ENCODE measurements around the gene ANTKMT.

Gene ANTKMT

DNA sequence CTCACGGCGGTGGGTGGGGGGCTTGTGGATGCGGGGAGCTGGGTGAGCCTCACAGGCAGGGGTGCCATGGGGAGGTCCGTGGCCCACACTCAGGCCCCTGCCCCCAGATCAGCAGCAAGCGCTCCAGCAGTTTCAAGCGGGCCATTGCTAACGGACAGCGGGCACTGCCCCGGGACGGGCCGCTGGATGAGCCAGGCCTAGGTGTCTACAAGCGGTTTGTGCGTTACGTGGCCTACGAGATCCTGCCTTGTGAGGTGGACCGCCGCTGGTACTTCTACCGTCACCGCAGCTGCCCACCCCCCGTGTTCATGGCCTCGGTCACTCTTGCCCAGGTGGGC is 44.4 kb upstream of the ANTKMT start:
- Histone ChIP-seq H3K36me3 (ENCODE audit: control insufficient read depth in 5 of 5, insufficient read depth in 5 of 5, low read length in 5 of 5) (peaks cover 0 to 28% (median 24%) of the 10 kb centered on the region in 5 donors), H3K4me3 (ENCODE audit: low read depth in 1 of 5, low read length in 5 of 5) (no peak overlapping the region), H3K27me3 (ENCODE audit: control insufficient read depth in 5 of 5, insufficient read depth in 4 of 5, low read length in 5 of 5) (peaks cover 0 to 4% (median 0%) of the 10 kb centered on the region in 5 donors), H3K4me1 (ENCODE audit: control insufficient read depth in 5 of 5, insufficient read depth in 5 of 5, low read length in 5 of 5) (peaks cover 2 to 39% (median 33%) of the 10 kb centered on the region in 5 donors), H3K27ac (ENCODE audit: low read depth, low read length) (no peak overlapping the region), H3K9ac (ENCODE audit: low read length in 5 of 5) (no peak overlapping the region), H3K9me3 (ENCODE audit: control insufficient read depth in 5 of 5, low read length in 5 of 5) (no peaks in the 10 kb centered on the region)

DNA sequence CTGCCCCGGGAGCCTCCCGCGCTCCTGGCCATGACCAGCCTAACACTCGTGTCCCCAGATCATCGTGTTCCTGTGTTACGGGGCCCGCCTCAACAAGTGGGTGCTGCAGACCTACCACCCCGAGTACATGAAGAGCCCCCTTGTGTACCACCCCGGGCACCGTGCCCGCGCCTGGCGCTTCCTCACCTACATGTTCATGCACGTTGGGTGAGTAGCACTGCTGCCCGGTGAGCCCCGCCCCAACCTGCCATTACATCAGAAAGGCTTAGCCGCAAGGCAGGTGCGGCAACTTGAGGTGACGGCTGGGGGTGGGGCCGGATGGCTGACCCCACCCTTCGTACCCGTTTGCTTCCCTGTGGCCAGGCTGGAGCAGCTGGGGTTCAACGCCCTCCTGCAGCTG is 44.0 kb upstream of the ANTKMT start:
- H3K36me3 ChIP-seq (ENCODE audit: control insufficient read depth in 5 of 5, insufficient read depth in 5 of 5, low read length in 5 of 5) = peaks cover 0 to 28% (median 24%) of the 10 kb centered on the region in 5 donors
- no peak overlapping the region for H3K4me3 ChIP-seq (ENCODE audit: low read depth in 1 of 5, low read length in 5 of 5)
- no peaks in the 10 kb centered on the region for H3K9me3 ChIP-seq (ENCODE audit: control insufficient read depth in 5 of 5, low read length in 5 of 5)
- no peak overlapping the region for H3K27ac ChIP-seq (ENCODE audit: low read depth, low read length)
- peaks cover 4 to 43% (median 36%) of the 10 kb centered on the region in 5 donors for H3K4me1 ChIP-seq (ENCODE audit: control insufficient read depth in 5 of 5, insufficient read depth in 5 of 5, low read length in 5 of 5)
- H3K9ac ChIP-seq (ENCODE audit: low read length in 5 of 5) = no peak overlapping the region
- peaks cover 0 to 4% (median 0%) of the 10 kb centered on the region in 5 donors for H3K27me3 ChIP-seq (ENCODE audit: control insufficient read depth in 5 of 5, insufficient read depth in 4 of 5, low read length in 5 of 5)

DNA sequence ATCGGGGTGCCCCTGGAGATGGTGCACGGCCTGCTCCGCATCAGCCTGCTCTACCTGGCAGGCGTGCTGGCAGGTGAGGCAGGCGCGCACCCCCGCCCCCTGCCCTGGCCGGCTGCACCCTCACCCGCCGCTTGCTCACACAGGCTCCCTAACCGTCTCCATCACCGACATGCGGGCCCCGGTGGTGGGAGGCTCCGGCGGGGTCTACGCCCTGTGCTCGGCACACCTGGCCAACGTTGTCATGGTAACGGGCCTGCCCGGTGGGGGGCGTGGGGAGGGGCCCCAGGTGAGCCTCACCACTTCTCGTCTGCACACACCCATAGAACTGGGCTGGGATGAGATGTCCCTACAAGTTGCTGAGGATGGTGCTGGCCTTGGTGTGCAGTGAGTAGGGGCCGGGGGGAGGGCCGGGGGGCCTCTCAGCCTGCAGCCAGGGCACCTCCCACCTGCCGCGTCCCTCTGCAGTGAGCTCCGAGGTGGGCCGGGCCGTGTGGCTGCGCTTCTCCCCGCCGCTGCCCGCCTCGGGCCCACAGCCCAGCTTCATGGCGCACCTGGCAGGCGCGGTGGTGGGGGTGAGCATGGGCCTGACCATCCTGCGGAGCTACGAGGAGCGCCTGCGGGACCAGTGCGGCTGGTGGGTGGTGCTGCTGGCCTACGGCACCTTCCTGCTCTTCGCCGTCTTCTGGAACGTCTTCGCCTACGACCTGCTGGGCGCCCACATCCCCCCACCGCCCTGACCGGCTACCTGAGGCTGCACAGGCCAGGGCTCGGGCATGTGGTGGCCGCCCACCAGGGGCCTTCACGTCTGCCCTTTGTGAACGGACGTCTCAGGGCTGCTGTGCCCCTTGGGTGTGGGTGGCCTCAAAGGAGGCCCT is 43.4 kb upstream of the ANTKMT start:
- no peak overlapping the region for H3K9ac ChIP-seq (ENCODE audit: low read length in 5 of 5)
- peaks cover 0 to 4% (median 0%) of the 10 kb centered on the region in 5 donors for H3K27me3 ChIP-seq (ENCODE audit: control insufficient read depth in 5 of 5, insufficient read depth in 4 of 5, low read length in 5 of 5)
- H3K27ac ChIP-seq (ENCODE audit: low read depth, low read length) = no peak overlapping the region
- peaks cover 0 to 28% (median 24%) of the 10 kb centered on the region in 5 donors for H3K36me3 ChIP-seq (ENCODE audit: control insufficient read depth in 5 of 5, insufficient read depth in 5 of 5, low read length in 5 of 5)
- H3K4me1 ChIP-seq (ENCODE audit: control insufficient read depth in 5 of 5, insufficient read depth in 5 of 5, low read length in 5 of 5) = peaks cover 4 to 49% (median 43%) of the 10 kb centered on the region in 5 donors
- no peak overlapping the region for H3K4me3 ChIP-seq (ENCODE audit: low read depth in 1 of 5, low read length in 5 of 5)
- no peaks in the 10 kb centered on the region for H3K9me3 ChIP-seq (ENCODE audit: control insufficient read depth in 5 of 5, low read length in 5 of 5)

DNA sequence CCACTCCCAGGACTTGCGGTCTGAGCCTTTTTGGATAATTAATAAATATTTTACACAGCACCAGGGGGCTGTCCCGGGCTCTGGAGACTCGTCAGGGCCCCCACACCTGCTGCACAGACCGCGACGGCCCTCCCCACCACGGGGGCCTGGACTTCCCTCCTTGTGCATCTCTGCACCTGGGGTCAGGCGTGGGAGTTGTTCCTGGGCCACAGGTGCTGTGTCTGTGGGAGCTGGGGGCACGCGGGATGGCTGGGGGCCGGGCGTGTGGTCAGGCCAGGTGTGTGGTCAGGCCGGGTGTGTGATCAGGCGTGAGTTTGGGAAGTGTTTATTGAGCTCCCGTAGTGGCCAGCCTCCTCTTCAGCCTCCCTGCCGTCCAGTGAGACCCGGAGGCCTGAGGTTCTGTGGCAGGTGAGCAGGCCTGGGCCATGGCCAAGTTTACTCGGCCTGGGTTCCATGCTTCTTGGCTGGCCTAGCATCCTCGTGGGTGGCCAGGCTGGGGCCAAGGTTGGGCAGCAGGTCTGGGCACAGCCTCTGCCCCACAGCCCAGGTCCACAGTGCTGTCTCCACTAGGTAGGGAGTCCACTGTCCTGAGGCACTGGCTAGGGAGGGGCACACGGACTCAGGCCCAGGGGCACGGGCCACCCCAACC is 42.6 kb upstream of the ANTKMT start:
- peaks cover 4 to 57% (median 50%) of the 10 kb centered on the region in 5 donors for H3K4me1 ChIP-seq (ENCODE audit: control insufficient read depth in 5 of 5, insufficient read depth in 5 of 5, low read length in 5 of 5)
- H3K9ac ChIP-seq (ENCODE audit: low read length in 5 of 5) = no peak overlapping the region
- no peak overlapping the region for H3K4me3 ChIP-seq (ENCODE audit: low read depth in 1 of 5, low read length in 5 of 5)
- peaks cover 0 to 28% (median 21%) of the 10 kb centered on the region in 5 donors for H3K36me3 ChIP-seq (ENCODE audit: control insufficient read depth in 5 of 5, insufficient read depth in 5 of 5, low read length in 5 of 5)
- no peaks in the 10 kb centered on the region for H3K9me3 ChIP-seq (ENCODE audit: control insufficient read depth in 5 of 5, low read length in 5 of 5)
- no peak overlapping the region for H3K27ac ChIP-seq (ENCODE audit: low read depth, low read length)
- H3K27me3 ChIP-seq (ENCODE audit: control insufficient read depth in 5 of 5, insufficient read depth in 4 of 5, low read length in 5 of 5) = peaks cover 0 to 4% (median 0%) of the 10 kb centered on the region in 5 donors

DNA sequence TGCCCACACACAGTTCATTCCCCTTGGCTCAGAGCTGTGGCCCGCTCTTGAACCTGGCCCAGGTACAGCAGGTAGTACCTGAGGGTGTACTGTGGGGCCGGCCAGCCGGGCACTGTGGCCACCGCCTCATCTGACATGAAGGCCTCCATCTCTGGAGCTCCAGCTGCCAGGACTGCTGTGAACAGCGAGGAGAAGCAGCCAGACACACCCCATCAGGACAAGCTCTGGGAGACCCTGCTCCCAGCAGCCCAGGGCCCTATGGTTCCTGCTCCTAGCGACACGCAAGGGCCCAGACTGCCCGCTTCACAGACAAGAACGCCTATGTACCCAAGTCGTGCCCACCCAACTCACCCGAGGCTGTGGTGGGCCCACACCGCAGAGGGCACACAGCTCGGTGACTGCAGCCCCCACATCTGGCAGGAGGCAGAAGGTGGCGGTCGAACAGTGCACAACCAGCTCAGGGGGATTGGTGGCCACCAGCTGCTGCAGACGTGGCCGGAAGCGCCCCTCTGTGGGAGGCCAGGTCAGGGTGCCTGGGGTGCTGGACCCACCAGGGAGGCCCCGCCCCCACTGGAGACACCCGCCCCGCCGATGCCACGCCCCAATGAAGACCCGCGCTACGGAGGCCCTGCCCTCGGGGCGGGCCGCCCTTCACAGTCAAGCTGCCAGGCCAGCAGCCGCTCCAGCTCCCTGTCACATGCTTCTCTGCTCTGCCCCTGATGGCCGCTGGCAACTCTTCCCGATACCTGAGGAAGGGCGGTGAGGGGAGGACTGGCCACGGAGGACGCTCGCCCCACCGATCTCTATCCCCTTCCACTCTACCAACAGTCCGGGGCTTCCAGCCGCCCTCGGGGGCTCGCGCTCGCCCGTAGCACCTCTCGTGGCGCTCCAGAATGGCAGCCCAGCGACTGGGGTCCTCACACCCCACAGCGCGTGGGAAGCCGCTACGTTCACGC is 41.8 kb upstream of the ANTKMT start:
- Histone ChIP-seq H3K9me3 (ENCODE audit: control insufficient read depth in 5 of 5, low read length in 5 of 5) (no peaks in the 10 kb centered on the region), H3K4me1 (ENCODE audit: control insufficient read depth in 5 of 5, insufficient read depth in 5 of 5, low read length in 5 of 5) (peaks cover 4 to 63% (median 56%) of the 10 kb centered on the region in 5 donors), H3K4me3 (ENCODE audit: low read depth in 1 of 5, low read length in 5 of 5) (peak overlapping the region in 4 of 5 donors; percentile 56 to 73 (median 64)), H3K36me3 (ENCODE audit: control insufficient read depth in 5 of 5, insufficient read depth in 5 of 5, low read length in 5 of 5) (peaks cover 0 to 20% (median 16%) of the 10 kb centered on the region in 5 donors), H3K27me3 (ENCODE audit: control insufficient read depth in 5 of 5, insufficient read depth in 4 of 5, low read length in 5 of 5) (peaks cover 0 to 4% (median 0%) of the 10 kb centered on the region in 5 donors), H3K27ac (ENCODE audit: low read depth, low read length) (no peak overlapping the region), H3K9ac (ENCODE audit: low read length in 5 of 5) (peak overlapping the region in 1 of 5 donors; percentile 69)

DNA sequence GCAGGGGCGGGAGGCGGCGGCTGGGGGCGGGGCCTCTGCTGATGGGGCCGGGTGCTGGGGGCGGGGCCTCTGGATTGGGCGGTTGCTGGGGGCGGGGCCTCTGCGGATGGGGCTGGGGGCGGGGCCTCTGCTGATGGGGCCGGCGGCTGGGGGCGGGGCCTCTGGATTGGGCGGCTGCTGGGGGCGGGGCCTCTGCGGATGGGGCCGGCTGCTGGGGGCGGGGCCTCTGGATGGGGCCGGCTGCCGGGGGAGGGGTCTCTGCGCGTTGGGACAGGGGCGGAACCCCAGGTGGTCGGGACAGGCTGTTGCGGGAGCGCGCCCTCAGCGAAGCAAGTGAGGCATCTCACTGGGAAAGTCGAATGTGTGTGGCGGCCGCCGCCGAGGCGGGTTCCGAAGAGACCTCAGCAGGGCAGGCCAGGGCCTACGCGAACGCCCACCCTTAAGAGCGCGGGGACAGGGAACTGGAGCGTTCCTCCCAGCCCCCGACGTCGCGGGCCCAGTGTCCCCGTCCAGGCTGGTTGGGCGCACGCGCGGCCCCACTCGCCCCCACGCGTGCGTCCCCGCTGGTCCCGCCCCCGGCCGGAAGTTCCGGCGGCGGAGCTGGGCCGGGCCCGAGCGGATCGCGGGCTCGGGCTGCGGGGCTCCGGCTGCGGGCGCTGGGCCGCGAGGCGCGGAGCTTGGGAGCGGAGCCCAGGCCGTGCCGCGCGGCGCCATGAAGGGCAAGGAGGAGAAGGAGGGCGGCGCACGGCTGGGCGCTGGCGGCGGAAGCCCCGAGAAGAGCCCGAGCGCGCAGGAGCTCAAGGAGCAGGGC is 40.9 kb upstream of the ANTKMT start, which contains the start of gene STUB1:
Gene STUB1, plus strand, starts transcription at position 597 of the 811 bp plus-strand sequence. Its CDS starts 116 bp downstream, at position 713.
- Histone ChIP-seq H3K4me1 (ENCODE audit: control insufficient read depth in 5 of 5, insufficient read depth in 5 of 5, low read length in 5 of 5) (peaks cover 4 to 68% (median 56%) of the 10 kb centered on the region in 5 donors), H3K36me3 (ENCODE audit: control insufficient read depth in 5 of 5, insufficient read depth in 5 of 5, low read length in 5 of 5) (peaks cover 0 to 19% (median 16%) of the 10 kb centered on the region in 5 donors), H3K9me3 (ENCODE audit: control insufficient read depth in 5 of 5, low read length in 5 of 5) (no peaks in the 10 kb centered on the region), H3K9ac (ENCODE audit: low read length in 5 of 5) (peak within 1 kb of the TSS in 4 of 5 donors; percentile 84 to 90 (median 86)), H3K27ac (ENCODE audit: low read depth, low read length) (peak within 1 kb of the TSS; percentile 62), H3K4me3 (ENCODE audit: low read depth in 1 of 5, low read length in 5 of 5) (peak within 1 kb of the TSS; percentile 59 to 78 (median 75)), H3K27me3 (ENCODE audit: control insufficient read depth in 5 of 5, insufficient read depth in 4 of 5, low read length in 5 of 5) (peaks cover 0 to 4% (median 0%) of the 10 kb centered on the region in 5 donors)

DNA sequence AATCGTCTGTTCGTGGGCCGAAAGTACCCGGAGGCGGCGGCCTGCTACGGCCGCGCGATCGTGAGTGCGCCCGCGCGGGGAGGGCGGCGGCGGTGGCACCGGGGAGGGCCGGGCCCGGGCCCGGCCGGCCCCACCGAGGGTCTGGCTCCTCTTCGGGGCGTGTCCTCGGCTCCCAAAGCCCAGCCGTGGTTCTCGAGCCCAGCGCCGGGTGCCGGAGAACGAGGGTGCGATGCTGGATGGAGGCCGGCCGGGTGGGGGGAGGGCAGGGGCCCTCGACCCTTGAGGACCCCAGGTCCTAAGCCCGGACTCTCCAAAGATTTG is 40.4 kb upstream of the ANTKMT start:
- peaks cover 0 to 19% (median 16%) of the 10 kb centered on the region in 5 donors for H3K36me3 ChIP-seq (ENCODE audit: control insufficient read depth in 5 of 5, insufficient read depth in 5 of 5, low read length in 5 of 5)
- no peaks in the 10 kb centered on the region for H3K9me3 ChIP-seq (ENCODE audit: control insufficient read depth in 5 of 5, low read length in 5 of 5)
- H3K9ac ChIP-seq (ENCODE audit: low read length in 5 of 5) = peak overlapping the region in 4 of 5 donors; percentile 84 to 90 (median 86)
- peak overlapping the region; percentile 59 to 78 (median 75) for H3K4me3 ChIP-seq (ENCODE audit: low read depth in 1 of 5, low read length in 5 of 5)
- H3K27me3 ChIP-seq (ENCODE audit: control insufficient read depth in 5 of 5, insufficient read depth in 4 of 5, low read length in 5 of 5) = peaks cover 0 to 4% (median 0%) of the 10 kb centered on the region in 5 donors
- H3K27ac ChIP-seq (ENCODE audit: low read depth, low read length) = peak overlapping the region; percentile 62
- H3K4me1 ChIP-seq (ENCODE audit: control insufficient read depth in 5 of 5, insufficient read depth in 5 of 5, low read length in 5 of 5) = peaks cover 4 to 69% (median 57%) of the 10 kb centered on the region in 5 donors

DNA sequence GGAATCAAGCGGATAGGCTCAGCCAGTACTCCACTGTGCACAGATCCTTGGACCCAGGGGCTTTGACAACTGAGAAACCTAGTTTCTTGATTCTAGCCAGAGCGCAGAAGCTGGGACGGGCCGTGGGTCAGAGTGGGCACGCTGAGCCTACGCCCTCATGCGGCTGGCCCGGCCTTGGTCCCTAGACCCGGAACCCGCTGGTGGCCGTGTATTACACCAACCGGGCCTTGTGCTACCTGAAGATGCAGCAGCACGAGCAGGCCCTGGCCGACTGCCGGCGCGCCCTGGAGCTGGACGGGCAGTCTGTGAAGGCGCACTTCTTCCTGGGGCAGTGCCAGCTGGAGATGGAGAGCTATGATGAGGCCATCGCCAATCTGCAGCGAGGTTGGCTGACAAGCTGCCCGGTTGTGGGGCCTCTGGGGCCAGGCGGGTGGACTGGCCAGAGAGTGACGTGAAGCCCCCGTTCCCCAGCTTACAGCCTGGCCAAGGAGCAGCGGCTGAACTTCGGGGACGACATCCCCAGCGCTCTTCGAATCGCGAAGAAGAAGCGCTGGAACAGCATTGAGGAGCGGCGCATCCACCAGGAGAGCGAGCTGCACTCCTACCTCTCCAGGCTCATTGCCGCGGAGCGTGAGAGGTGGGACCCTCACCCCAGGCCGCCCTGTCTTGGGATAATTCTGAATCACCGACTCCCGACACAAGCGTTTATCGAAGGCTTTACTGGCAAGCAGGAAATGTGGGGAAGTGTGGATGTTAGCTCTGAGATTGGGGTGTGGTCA is 39.8 kb upstream of the ANTKMT start:
- peaks cover 0 to 19% (median 16%) of the 10 kb centered on the region in 5 donors for H3K36me3 ChIP-seq (ENCODE audit: control insufficient read depth in 5 of 5, insufficient read depth in 5 of 5, low read length in 5 of 5)
- peak overlapping the region; percentile 59 to 78 (median 75) for H3K4me3 ChIP-seq (ENCODE audit: low read depth in 1 of 5, low read length in 5 of 5)
- peak overlapping the region in 4 of 5 donors; percentile 84 to 90 (median 86) for H3K9ac ChIP-seq (ENCODE audit: low read length in 5 of 5)
- H3K27me3 ChIP-seq (ENCODE audit: control insufficient read depth in 5 of 5, insufficient read depth in 4 of 5, low read length in 5 of 5) = peaks cover 0 to 4% (median 0%) of the 10 kb centered on the region in 5 donors
- H3K27ac ChIP-seq (ENCODE audit: low read depth, low read length) = peak overlapping the region; percentile 62
- no peaks in the 10 kb centered on the region for H3K9me3 ChIP-seq (ENCODE audit: control insufficient read depth in 5 of 5, low read length in 5 of 5)
- H3K4me1 ChIP-seq (ENCODE audit: control insufficient read depth in 5 of 5, insufficient read depth in 5 of 5, low read length in 5 of 5) = peaks cover 4 to 69% (median 52%) of the 10 kb centered on the region in 5 donors
